Mucosa of rectum (tissue), 2 donors: ENCODE results near the gene ARHGAP5.
"Not testable (repeated sequence)": the region's sequence is repeated elsewhere in the genome, so short reads cannot be mapped to it uniquely, and the experiment has no call there.

Experiments used
- H3K27ac ChIP-seq, 2 donors: one replicate each; pipeline ENCODE4 v1.7.0; 2013; ENCODE audit warnings: inconsistent platforms in 2 of 2, low read depth in 2 of 2, low read length in 2 of 2
- H3K27me3 ChIP-seq, 2 donors: one replicate each; pipeline ENCODE4 v1.7.0; 2013; ENCODE audit warnings: low read length in 2 of 2; ENCODE audit not compliant: control insufficient read depth in 2 of 2, insufficient read depth in 2 of 2
- H3K36me3 ChIP-seq, 2 donors: one replicate each; pipeline ENCODE4 v1.7.0; 2013; ENCODE audit warnings: low read length in 2 of 2; ENCODE audit not compliant: control insufficient read depth in 2 of 2, insufficient read depth in 2 of 2
- H3K4me1 ChIP-seq, 2 donors: one replicate each; pipeline ENCODE4 v1.7.0; 2013; ENCODE audit warnings: low read length in 2 of 2, mild to moderate bottlenecking in 1 of 2; ENCODE audit not compliant: control insufficient read depth in 2 of 2, insufficient read depth in 2 of 2
- H3K4me3 ChIP-seq, 2 donors: one replicate each; pipeline ENCODE4 v1.7.0; 2013; ENCODE audit warnings: low read length in 2 of 2
- H3K9ac ChIP-seq, 2 donors: one replicate each; pipeline ENCODE4 v1.7.0; 2013; ENCODE audit warnings: low read length in 2 of 2, low read depth in 1 of 2, mild to moderate bottlenecking in 1 of 2
- H3K9me3 ChIP-seq, 2 donors: one replicate each; pipeline ENCODE4 v1.7.0; 2013; ENCODE audit warnings: low read length in 2 of 2; ENCODE audit not compliant: control insufficient read depth in 2 of 2
- donor health status: healthy.
- donor health status: Normal muscosa, but diverticular disease.

ARHGAP5 gene

DNA sequence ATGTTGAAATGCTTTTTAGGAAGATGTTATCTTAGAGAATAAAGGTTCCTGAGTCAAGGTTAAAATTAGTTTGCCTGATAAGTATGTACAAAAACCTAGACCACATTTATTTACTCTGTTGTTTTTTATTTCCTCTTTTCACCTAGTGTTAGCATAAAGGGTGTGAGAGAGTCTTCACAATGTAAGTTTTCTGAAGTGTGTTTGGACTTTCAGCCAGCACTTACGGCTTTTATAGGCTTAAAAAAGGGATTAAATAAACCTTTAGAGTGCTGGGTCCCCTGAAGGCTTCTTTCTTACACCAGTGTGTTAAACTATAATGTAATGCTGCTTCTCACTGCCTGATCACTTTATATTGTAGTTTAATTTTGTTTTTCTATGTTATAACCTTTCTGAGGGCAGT is 27.2 kb downstream of the ARHGAP5 start:
- H3K36me3 ChIP-seq: peaks cover 3 to 10% of the 10 kb centered on the region in 2 donors
- no peak overlapping the region for H3K9ac ChIP-seq
- H3K27ac ChIP-seq: no peak overlapping the region
- no peaks in the 10 kb centered on the region for H3K27me3 ChIP-seq
- no peak overlapping the region for H3K4me3 ChIP-seq
- H3K4me1 ChIP-seq: peaks cover 3 to 4% of the 10 kb centered on the region in 2 donors
- H3K9me3 ChIP-seq: no peaks in the 10 kb centered on the region

DNA sequence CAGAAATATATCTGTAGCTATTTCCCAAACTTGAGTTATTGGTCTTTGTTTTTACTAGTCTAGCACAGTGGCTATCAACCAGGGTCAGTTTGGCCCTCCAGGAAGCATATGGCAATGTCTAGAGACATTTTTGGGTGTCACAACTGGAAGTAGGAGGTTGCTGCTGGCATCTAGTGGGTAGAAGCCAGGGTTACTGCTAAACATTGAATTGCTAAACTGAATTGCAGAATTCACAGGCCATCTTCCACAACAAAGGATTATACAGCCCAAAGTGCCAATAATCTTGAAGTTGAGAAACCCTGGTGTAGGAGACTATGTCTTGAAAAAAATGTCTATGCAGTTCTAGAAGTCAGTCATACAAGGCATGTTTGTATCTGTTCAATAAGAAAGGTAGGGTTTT is 27.7 kb downstream of the ARHGAP5 start:
- H3K4me3 ChIP-seq: no peak overlapping the region
- H3K27ac ChIP-seq: no peak overlapping the region
- no peaks in the 10 kb centered on the region for H3K27me3 ChIP-seq
- peaks cover 3 to 4% of the 10 kb centered on the region in 2 donors for H3K4me1 ChIP-seq
- no peak overlapping the region for H3K9ac ChIP-seq
- no peaks in the 10 kb centered on the region for H3K9me3 ChIP-seq
- H3K36me3 ChIP-seq: peaks cover 3 to 5% of the 10 kb centered on the region in 2 donors

GRCh38 chr14:32109676-32110547 is 32.8 kb downstream of the ARHGAP5 start:
- H3K4me3 ChIP-seq: no peak overlapping the region
- no peaks in the 10 kb centered on the region for H3K9me3 ChIP-seq
- peaks cover under 1 to 2% of the 10 kb centered on the region in 2 donors for H3K4me1 ChIP-seq
- no peak overlapping the region for H3K9ac ChIP-seq
- H3K36me3 ChIP-seq: peaks cover 5 to 6% of the 10 kb centered on the region in 2 donors
- H3K27ac ChIP-seq: no peak overlapping the region
- H3K27me3 ChIP-seq: no peaks in the 10 kb centered on the region

GRCh38 chr14:32110548-32110896 is 33.4 kb downstream of the ARHGAP5 start:
- no peak overlapping the region for H3K27ac ChIP-seq
- peaks cover 5 to 6% of the 10 kb centered on the region in 2 donors for H3K36me3 ChIP-seq
- no peaks in the 10 kb centered on the region for H3K4me1 ChIP-seq
- H3K9me3 ChIP-seq: no peaks in the 10 kb centered on the region
- H3K9ac ChIP-seq: no peak overlapping the region
- H3K27me3 ChIP-seq: no peaks in the 10 kb centered on the region
- H3K4me3 ChIP-seq: no peak overlapping the region

GRCh38 chr14:32121536-32121935 is 44.4 kb downstream of the ARHGAP5 start:
- Histone ChIP-seq H3K27me3 (no peaks in the 10 kb centered on the region), H3K36me3 (peaks cover 8% of the 10 kb centered on the region in 2 donors), H3K9me3 (no peaks in the 10 kb centered on the region), H3K4me3 (no peak overlapping the region), H3K4me1 (no peaks in the 10 kb centered on the region), H3K9ac (no peak overlapping the region), H3K27ac (no peak overlapping the region)

DNA sequence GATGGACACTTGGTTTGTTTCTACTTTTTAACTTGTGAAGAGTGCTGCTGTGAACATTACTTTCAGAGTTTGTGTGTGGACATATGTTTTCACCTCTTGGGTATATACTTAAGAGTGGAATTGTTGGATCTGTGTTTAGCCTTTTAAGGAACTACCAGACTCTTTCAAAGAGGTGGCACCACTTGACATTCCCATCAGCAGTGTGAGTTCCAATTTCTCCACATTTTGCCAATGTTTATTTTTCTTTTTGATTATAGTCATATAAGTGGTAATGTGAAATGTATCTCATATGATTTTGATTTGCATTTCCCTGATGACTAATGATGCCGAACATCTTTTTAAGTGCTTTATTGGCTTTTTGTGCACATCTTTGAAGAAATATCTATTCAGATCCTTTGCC is 44.8 kb downstream of the ARHGAP5 start:
- Histone ChIP-seq H3K27ac (no peak overlapping the region), H3K4me3 (no peak overlapping the region), H3K4me1 (no peaks in the 10 kb centered on the region), H3K36me3 (peaks cover 8 to 9% of the 10 kb centered on the region in 2 donors), H3K9me3 (no peaks in the 10 kb centered on the region), H3K27me3 (no peaks in the 10 kb centered on the region), H3K9ac (no peak overlapping the region)

- H3K27ac ChIP-seq, H3K27me3 ChIP-seq, H3K9ac ChIP-seq, H3K4me1 ChIP-seq, H3K36me3 ChIP-seq, H3K9me3 ChIP-seq, H3K4me3 ChIP-seq: not testable (repeated sequence)
These were observed 50.0 kb downstream of the ARHGAP5 start for GRCh38 chr14:32126899-32127730.

DNA sequence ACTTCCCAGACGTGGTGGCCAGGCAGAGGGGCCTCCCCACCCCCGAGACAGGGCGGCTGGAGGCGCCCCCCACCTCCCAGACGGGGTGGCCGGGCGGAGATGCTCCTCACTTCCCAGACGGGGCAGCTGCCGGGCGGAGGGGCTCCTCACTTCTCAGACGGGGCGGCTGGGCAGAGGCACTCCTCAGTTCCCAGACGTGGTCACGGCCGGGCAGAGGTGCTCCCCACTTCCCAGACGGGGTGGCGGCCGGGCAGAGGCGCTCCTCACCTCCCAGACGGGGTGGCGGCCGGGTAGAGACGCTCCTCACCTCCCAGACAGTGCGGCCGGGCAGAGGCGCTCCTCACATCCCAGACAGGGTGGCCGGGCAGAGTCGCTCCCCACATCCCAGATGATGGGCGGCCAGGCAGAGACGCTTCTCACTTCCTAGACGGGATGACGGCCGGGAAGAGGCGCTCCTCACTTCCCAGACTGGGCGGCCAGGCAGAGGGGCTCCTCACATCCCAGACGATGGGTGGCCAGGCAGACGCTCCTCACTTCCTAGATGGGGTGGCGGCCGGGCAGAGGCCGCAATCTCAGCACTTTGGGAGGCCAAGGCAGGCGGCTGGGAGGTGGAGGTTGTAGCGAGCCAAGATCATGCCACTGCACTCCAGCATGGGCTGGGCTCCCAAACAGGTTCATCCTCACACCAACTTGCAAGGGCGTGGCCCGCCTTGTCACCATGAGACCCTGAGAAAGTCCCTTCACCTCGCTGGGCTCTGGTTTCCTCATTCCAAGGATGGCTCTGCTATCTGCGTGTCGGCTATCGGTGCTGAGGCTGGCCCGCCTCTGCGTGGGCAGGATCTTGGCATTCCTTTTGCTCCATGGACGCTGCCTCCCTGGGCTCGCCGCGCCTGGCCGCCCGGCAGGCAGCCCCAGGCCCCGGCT is 50.9 kb downstream of the ARHGAP5 start:
- H3K36me3 ChIP-seq, H3K9me3 ChIP-seq, H3K27ac ChIP-seq, H3K4me1 ChIP-seq, H3K4me3 ChIP-seq, H3K9ac ChIP-seq, H3K27me3 ChIP-seq: not testable (repeated sequence)

- Histone ChIP-seq H3K27me3 (no peaks in the 10 kb centered on the region), H3K36me3 (peaks cover 8 to 10% of the 10 kb centered on the region in 2 donors), H3K4me3 (no peak overlapping the region), H3K27ac (no peak overlapping the region), H3K9me3 (no peaks in the 10 kb centered on the region), H3K4me1 (no peaks in the 10 kb centered on the region), H3K9ac (no peak overlapping the region)
These were observed 51.6 kb downstream of the ARHGAP5 start for GRCh38 chr14:32128703-32129102.
